ENCODE measurements around the gene RAB10.

RAB10 gene

GRCh38 chr2:26178746-26179436 is 145.0 kb downstream of the RAB10 start:
- no peak for DNase-seq (ENCODE audit: low read depth in 2 of 2)

DNA sequence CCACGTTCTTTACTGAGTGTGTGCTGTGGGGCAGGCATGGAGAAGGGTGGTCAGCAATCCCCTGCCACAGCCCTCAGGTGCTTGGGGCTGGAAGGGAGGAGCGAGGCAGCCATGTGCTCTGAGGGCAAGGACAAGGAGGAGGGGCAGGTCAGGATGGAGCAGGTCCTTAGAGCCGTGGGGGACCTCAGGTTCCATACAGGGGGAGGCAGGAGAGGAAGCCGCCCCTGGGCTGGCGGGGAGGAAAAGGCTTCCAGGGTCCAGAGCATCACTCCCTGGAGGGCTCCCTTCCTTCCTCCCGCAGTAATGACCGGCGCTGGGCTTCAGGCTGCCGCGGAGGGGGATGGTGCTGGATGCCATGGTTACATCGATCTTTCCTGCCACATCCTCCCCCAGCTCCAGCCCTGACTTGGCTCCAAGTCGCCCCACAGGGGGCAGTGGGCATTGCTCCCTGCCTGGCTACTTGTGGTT is 145.6 kb downstream of the RAB10 start:
- DNase-seq (ENCODE audit: low read depth in 2 of 2), result no peak

GRCh38 chr2:26182441-26182840 is 148.6 kb downstream of the RAB10 start:
- no peak for DNase-seq (ENCODE audit: low read depth in 2 of 2)

DNA sequence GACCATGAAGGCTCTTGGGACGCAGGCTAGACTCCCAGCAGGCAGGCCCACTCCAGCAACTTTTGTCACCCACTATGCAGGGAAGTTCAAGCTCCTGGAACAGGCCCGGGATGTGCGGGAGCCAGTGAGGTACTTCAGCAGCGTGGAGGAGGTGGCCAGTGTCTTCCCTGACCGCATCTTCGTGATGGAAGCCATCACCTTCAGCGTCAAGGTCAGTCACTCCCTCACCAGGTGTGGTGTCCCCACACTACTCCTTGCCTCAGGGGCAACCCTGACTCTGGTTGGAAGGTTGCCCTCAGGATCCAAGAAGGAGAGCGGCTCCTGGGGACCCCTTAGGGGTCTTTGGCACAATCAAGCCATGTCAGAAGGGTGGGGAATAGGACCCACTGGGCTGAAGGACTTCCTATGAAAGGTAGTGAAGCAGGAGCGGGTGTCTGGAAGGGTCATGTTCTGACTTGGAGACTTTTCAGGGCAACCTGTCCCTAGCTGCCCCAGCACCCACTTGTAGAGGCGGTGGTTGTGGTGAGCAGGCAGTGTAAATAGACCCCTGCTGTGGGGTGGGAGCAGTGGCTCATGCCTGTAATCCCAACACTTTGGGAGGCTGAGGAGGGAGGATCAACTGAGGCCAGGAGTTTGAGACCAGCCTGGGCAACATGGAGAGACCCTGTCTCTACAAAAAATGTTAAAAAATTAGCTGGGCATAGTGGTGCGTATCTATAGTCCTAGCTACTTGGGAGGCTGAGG is 149.2 kb downstream of the RAB10 start:
- DNase-seq (ENCODE audit: low read depth in 2 of 2), result no peak

GRCh38 chr2:26184121-26184520 is 150.2 kb downstream of the RAB10 start:
- DNase-seq (ENCODE audit: low read depth in 2 of 2), result no peak

GRCh38 chr2:26184555-26185303 is 150.8 kb downstream of the RAB10 start:
- DNase-seq (ENCODE audit: low read depth in 2 of 2), result peak; percentile 66 to 70

GRCh38 chr2:26185304-26185928 is 151.5 kb downstream of the RAB10 start:
- no peak for DNase-seq (ENCODE audit: low read depth in 2 of 2)

DNA sequence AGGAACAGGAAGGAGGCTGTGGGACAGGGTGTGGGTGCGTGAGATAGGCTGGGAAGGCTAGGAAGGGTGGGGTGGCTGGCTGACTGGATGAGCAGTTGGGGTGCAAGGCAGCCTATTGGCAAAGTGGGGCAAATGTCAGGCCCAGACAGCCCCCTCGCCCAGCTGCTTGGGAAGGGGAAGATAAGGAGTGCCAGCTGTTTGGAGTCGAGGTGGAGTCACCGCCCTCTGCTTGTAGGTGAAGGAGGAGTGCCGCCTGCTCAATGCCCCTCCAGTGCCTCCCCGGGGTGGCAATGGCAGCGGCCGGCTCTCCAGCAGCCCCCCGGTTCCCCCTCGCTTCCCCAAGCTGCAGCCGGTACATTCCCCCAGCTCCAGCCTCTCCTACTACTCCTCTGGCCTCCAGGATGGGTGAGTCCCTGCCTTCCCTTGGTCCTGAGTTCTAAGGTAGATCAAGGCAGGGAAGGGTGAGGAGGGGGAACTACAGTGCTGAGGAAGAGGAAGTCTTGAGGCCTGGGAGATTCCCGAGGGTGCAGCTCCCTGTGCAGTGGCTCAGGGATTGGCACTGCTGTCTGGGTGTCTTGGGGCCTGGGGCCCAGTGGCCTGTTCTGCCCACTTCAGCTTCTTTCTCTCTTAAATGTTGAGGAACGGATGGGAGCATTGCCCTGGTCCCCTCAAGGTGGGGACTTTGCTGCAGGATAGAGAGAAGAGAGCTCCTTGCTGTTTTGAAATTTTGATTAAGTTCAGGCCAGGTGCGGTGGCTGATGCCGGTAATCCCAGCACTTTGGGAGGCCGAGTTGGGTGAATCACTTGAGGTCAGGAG is 152.3 kb downstream of the RAB10 start:
- DNase-seq (ENCODE audit: low read depth in 2 of 2), result no peak
